Astrocyte (in vitro differentiated cells and primary cell): ENCODE measurements around the gene SSB. TPM values are rescaled to one million over a fixed set of nuclear protein-coding genes. Genes with fewer than 3 reads are reported as not detected.

ENCODE experiments used
- DNase-seq: peaks from one replicate; pipeline ENCODE4 v3.0.0-alpha.2; 2010; ENCODE audit warnings: low read depth
- FAIRE-seq: peaks from 2 replicates; lab custom pipeline; 2011; peaks lifted over from hg19 to GRCh38; lab: Jason Lieb, UNC
- H2AFZ ChIP-seq: 2 replicates; pipeline ENCODE4 v1.6.0; 2012; ENCODE audit warnings: low read depth, low read length, inconsistent platforms
- H3K27ac ChIP-seq: 2 replicates; pipeline ENCODE4 v1.5.1; 2011; ENCODE audit warnings: low read depth, low read length, inconsistent platforms
- H3K27me3 ChIP-seq: 2 replicates; pipeline ENCODE4 v1.6.0; 2011; ENCODE audit warnings: low read length, inconsistent platforms; ENCODE audit not compliant: insufficient read depth
- H3K36me3 ChIP-seq: 2 replicates; pipeline ENCODE4 v1.5.1; 2011; ENCODE audit warnings: low read length, inconsistent platforms; ENCODE audit not compliant: insufficient read depth
- H3K4me1 ChIP-seq: 2 replicates; pipeline ENCODE4 v1.5.1; 2011; ENCODE audit warnings: low read length, inconsistent platforms; ENCODE audit not compliant: insufficient read depth
- H3K4me2 ChIP-seq: 2 replicates; pipeline ENCODE4 v1.6.0; 2012; ENCODE audit warnings: low read length, inconsistent platforms
- H3K4me3 ChIP-seq: 2 replicates; pipeline ENCODE4 v1.5.1; 2011; ENCODE audit warnings: low read depth, mild to moderate bottlenecking, low read length, inconsistent platforms; ENCODE audit not compliant: insufficient read depth
- H3K79me2 ChIP-seq: 2 replicates; pipeline ENCODE4 v1.6.0; 2012; ENCODE audit warnings: mild to moderate bottlenecking, low read length, inconsistent platforms; ENCODE audit not compliant: insufficient read depth
- H3K9ac ChIP-seq: 2 replicates; pipeline ENCODE4 v1.6.0; 2012; ENCODE audit warnings: mild to moderate bottlenecking, low read length, inconsistent platforms
- H3K9me3 ChIP-seq: 2 replicates; pipeline ENCODE4 v1.5.1; 2012; ENCODE audit warnings: low read depth, mild to moderate bottlenecking, low read length, inconsistent platforms; ENCODE audit not compliant: insufficient read depth
- H4K20me1 ChIP-seq: 2 replicates; pipeline ENCODE4 v1.6.0; 2012; ENCODE audit warnings: low read length, inconsistent platforms; ENCODE audit not compliant: insufficient read depth
- H3K27ac Mint-ChIP-seq: one replicate; pipeline ENCODE4 v1.8.0; 2021; ENCODE audit warnings: mild to moderate bottlenecking, mixed read lengths; ENCODE audit not compliant: unreplicated experiment
- H3K27me3 Mint-ChIP-seq: one replicate; pipeline ENCODE4 v1.8.0; 2021; ENCODE audit warnings: low read depth, mixed read lengths; ENCODE audit not compliant: unreplicated experiment
- H3K36me3 Mint-ChIP-seq: one replicate; pipeline ENCODE4 v1.8.0; 2021; ENCODE audit warnings: low read depth, mixed read lengths; ENCODE audit not compliant: unreplicated experiment
- H3K4me1 Mint-ChIP-seq: one replicate; pipeline ENCODE4 v1.8.0; 2021; ENCODE audit warnings: low read depth, mixed read lengths; ENCODE audit not compliant: unreplicated experiment
- H3K4me3 Mint-ChIP-seq: one replicate; pipeline ENCODE4 v1.8.0; 2021; ENCODE audit warnings: mild to moderate bottlenecking, moderate library complexity, mixed read lengths; ENCODE audit not compliant: unreplicated experiment
- H3K9me3 Mint-ChIP-seq: one replicate; pipeline ENCODE4 v1.8.0; 2021; ENCODE audit warnings: mild to moderate bottlenecking, mixed read lengths; ENCODE audit not compliant: unreplicated experiment
- CTCF ChIP-seq: IDR thresholded peaks from 2 replicates; pipeline ENCODE4 v1.5.1; 2011; ENCODE audit warnings: low read depth, mild to moderate bottlenecking, inconsistent platforms, low read length, moderate library complexity; ENCODE audit not compliant: insufficient read depth
- EZH2 ChIP-seq: IDR thresholded peaks from 2 replicates; pipeline ENCODE4 v1.6.1; 2012; ENCODE audit warnings: mild to moderate bottlenecking, low read length, inconsistent platforms; ENCODE audit not compliant: insufficient read depth
- total RNA-seq: library from RNA; stranded (reverse); gene quantifications from 2 replicates; pipeline ENCODE4 v1.2.1, GENCODE V29; 2021

The SSB gene
- total RNA-seq, 1 donor from 2014 or later = 176 TPM

GRCh38 chr2:169838743-169839489 lies 40.2 kb downstream of the SSB start:
- Histone ChIP-seq H4K20me1 (peaks cover 62% of the 10 kb centered on the region), H3K4me3 (no peak overlapping the region), H3K4me1 (no peaks in the 10 kb centered on the region), H3K9ac (no peak overlapping the region), H3K36me3 (peaks cover 3% of the 10 kb centered on the region), H3K9me3 (no peaks in the 10 kb centered on the region), H3K27ac (no peak overlapping the region), H3K27me3 (no peaks in the 10 kb centered on the region), H3K79me2 (peaks cover 82% of the 10 kb centered on the region), H2AFZ (no peak overlapping the region), H3K4me2 (no peak overlapping the region)
- no peak overlapping the region for H3K27ac Mint-ChIP-seq
- DNase-seq = no peak
- H3K27me3 Mint-ChIP-seq = no peaks in the 10 kb centered on the region
- peaks cover 19% of the 10 kb centered on the region for H3K4me1 Mint-ChIP-seq
- no peak overlapping the region for H3K4me3 Mint-ChIP-seq
- H3K36me3 Mint-ChIP-seq = peaks cover 2% of the 10 kb centered on the region
- no peak for FAIRE-seq
- TF ChIP-seq EZH2 (no peak), CTCF (no peak)
- no peaks in the 10 kb centered on the region for H3K9me3 Mint-ChIP-seq

GRCh38 chr2:169839954-169840746 lies 41.5 kb downstream of the SSB start:
- H3K27me3 ChIP-seq = no peaks in the 10 kb centered on the region
- H3K4me2 ChIP-seq = no peak overlapping the region
- FAIRE-seq (no peak), DNase-seq (no peak)
- TF ChIP-seq EZH2 (no peak), CTCF (no peak)
- H3K9ac ChIP-seq = no peak overlapping the region
- H2AFZ ChIP-seq = no peak overlapping the region
- peaks cover 60% of the 10 kb centered on the region for H4K20me1 ChIP-seq
- no peak overlapping the region for H3K4me3 ChIP-seq
- H3K4me3 Mint-ChIP-seq = no peak overlapping the region
- H3K79me2 ChIP-seq = peaks cover 81% of the 10 kb centered on the region
- no peaks in the 10 kb centered on the region for H3K9me3 ChIP-seq
- no peaks in the 10 kb centered on the region for H3K4me1 ChIP-seq
- no peaks in the 10 kb centered on the region for H3K9me3 Mint-ChIP-seq
- H3K36me3 Mint-ChIP-seq = peaks cover 2% of the 10 kb centered on the region
- peaks cover 3% of the 10 kb centered on the region for H3K36me3 ChIP-seq
- no peaks in the 10 kb centered on the region for H3K27me3 Mint-ChIP-seq
- H3K4me1 Mint-ChIP-seq = peaks cover 19% of the 10 kb centered on the region
- no peak overlapping the region for H3K27ac Mint-ChIP-seq
- no peak overlapping the region for H3K27ac ChIP-seq
